GM18519 (cell line): Measurements from ENCODE around the gene CLASP2.
"Not testable (repeated sequence)": the region's sequence is repeated elsewhere in the genome, so short reads cannot be mapped to it uniquely, and the experiment has no call there.

ENCODE experiments used
- ATAC-seq: cut with Tn5 transposase; IDR thresholded peaks from one replicate; pipeline ENCODE4 v1.9.1; 2021; ENCODE audit warnings: mild to moderate bottlenecking, moderate library complexity; ENCODE audit not compliant: unreplicated experiment, low FRiP score

Gene CLASP2

GRCh38 chr3:33717866-33718594 is at the start of gene CLASP2:
Gene CLASP2 (minus strand): TSS chr3:33718254. CDS start chr3:33718002, 252 bp downstream.
- peak; percentile 87 for ATAC-seq

DNA sequence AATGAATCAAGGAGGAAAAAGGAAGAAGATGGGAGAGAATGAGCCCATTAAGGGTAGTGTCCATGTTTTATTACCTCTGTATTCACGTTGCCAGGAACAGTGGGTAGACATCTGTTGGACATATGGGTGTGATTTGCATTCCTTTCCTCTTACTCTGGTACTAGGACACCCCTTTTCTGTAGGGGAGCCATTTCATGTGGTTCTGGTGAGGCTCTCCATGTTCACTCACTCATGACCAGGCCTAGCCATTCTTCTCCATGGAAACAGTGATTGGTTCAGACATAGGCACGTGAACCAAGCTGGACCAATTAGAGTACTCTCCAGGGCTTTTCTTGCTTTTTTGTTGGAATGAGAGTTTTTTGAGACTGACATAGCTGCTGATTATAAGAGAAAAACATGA is 40.8 kb upstream of the CLASP2 start:
- ATAC-seq = no peak

DNA sequence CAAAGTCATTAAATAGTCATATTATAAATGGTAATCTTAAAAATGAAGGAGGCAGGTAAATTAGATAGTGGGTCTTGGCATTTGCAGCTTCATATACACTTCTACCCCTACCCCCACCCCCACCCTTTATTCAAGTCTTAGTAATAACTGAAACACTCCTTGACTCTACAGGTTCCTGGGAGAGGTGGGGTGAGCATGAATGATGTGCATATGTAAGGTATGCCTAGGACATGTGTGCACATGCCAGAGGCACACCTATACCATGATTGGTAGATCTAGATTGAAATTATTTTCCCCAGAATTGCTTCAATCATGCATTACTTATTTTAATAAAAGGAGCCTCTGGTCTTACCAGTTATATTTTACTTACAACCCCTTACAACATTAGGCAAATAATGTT is 40.2 kb upstream of the CLASP2 start:
- no peak for ATAC-seq

DNA sequence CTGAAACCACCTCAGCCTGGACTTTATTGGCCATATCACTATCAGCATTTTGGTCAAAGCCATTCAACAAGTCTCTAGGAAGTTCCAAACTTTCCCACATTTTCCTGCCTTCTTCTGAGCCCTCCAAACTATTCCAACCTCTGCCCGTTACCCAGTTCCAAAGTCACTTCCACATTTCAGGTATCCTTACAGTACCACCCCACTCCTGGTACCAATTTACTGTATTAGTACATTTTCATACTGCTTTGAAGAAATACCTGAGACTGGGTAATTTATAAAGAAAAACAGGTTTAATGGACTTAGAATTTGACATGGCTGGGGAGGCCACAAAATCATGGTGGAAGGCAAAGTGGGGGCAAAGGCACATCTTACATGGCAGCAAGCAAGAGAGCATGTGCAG is 36.3 kb upstream of the CLASP2 start:
- not testable (repeated sequence) for ATAC-seq

DNA sequence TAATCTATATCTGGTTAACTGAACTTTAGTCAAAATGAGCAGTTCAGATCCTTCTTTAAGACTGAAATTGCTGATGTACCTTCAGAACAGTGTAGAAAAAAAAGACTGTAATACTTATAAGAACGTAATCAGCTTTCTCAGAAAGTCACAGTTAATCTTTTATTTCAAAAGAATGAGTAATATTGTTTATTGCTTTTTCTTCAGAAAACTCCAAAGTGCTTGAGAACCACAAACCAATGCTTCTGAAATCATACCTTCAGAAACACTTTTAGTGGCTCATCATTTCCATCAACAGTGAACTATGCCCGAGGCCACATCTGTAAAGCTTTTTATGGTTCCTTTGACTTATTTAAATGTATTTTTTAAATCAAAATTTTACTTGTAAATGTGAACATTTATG is 33.3 kb upstream of the CLASP2 start:
- no peak for ATAC-seq

- no peak for ATAC-seq
Observed at GRCh38 chr3:33750211-33750548, 32.1 kb upstream of the CLASP2 start.

GRCh38 chr3:33749546-33750210 is 31.6 kb upstream of the CLASP2 start:
- ATAC-seq = no peak

DNA sequence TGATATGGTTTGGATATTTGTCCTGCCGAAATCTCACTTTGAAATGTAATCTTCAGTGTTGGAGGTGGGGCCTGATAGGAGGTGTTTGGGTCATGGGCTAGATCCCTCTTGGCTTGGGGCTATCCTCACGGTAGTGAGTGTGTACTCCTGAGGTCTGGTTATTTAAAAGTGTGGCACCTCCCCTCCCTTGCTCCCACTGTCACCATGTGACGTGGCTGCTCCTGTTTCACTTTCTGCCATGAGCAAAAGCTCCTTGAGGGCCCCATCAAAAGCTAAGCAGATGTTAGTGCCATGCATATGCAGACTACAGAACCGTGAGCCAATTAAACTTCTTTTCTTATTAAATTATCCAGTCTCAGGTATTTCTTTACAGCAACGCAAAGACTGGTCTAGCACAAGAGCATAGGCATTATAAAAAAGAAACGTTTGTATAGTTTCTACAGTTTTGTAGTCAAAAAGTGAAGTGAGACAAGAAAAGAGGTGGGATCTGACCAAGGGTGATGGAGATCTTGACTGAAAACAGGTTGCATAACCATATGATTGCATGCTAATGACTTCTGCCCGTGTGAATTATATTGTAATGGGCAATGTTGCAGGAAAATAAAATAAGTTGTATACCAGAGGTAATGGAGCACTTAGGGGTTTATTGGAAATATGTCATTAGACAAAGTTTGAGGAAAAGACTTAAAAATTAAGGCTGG is 28.5 kb upstream of the CLASP2 start:
- no peak for ATAC-seq

DNA sequence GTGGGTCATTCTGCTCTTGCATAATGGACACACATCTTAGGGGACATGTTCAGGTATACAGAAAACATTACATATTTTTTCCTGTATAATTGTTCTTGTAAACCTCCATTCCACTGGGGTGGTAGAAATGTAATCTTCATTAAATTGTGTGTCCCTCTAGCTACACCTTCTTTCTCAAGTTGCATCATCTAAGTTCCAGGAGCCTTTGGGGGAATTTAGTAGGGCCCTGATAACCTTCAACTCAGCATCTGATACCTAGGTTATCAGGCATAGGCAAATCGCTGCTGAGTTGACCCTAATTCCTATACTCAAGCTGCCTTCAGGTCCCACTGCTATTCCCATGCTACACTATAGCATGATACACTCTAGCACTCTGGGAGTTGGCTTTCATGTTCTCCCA is 19.1 kb upstream of the CLASP2 start:
- ATAC-seq = no peak

- ATAC-seq = no peak
Observed at GRCh38 chr3:33732394-33732793, 14.3 kb upstream of the CLASP2 start.

DNA sequence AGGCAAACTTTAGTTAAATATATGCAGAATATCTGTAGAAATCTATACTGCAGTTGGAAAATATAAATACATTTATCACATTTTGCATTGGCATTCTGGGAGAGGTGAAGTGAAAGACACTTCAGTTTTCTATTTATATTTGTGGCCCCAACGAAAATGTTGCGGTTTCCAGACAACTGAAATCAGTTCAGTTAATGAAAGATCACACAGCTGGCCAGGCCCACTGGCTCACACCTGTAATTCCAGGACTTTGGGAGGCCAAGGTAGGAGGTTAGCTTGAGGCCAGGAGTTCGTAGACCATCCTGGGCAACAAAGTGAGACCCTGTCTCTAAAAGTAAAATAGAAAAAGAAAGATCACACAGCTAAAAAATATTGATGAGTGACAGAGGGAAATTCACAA is 11.9 kb upstream of the CLASP2 start:
- no peak for ATAC-seq

GRCh38 chr3:33724256-33724655 is 6.2 kb upstream of the CLASP2 start:
- no peak for ATAC-seq

- ATAC-seq = no peak
Observed at GRCh38 chr3:33722626-33723370, 4.7 kb upstream of the CLASP2 start.

GRCh38 chr3:33722191-33722590 is 4.1 kb upstream of the CLASP2 start:
- ATAC-seq = no peak

DNA sequence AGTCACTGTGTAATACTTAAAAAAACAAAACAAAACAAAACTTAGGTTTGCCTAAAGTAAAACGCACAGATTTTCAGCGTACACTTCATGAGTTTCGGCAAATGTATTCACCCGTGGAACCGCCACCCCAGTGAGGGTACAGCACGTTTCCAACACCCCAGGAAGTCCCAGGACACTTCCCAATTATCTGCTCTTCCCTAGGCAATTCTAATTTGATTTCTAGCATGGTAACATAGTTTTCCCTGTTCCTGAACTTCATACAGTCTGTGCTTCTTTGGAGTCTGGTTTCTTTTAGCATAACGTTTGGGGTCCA is 497 bp upstream of the CLASP2 start:
- no peak for ATAC-seq

GRCh38 chr3:33717616-33717865 is 513 bp downstream of the CLASP2 start:
- ATAC-seq = peak; percentile 42

DNA sequence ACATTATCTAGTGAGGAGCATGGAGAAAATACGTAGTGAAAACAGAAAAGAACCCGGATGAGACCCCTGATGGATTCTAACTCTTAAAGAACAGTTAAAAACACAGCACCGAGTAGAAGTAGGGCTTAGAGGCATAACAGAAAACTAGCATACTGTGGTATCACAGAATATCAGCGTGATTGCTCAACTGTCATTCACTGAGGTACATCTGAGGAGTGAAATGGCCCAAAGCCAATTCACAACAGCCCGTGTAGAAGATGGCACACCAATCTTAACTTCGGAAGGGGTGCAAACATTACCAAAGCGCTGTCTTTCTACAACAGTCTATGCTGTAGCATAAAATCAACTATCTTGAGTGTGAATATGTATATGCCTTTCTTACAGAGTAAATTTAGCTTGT is 1.8 kb downstream of the CLASP2 start:
- ATAC-seq = no peak

DNA sequence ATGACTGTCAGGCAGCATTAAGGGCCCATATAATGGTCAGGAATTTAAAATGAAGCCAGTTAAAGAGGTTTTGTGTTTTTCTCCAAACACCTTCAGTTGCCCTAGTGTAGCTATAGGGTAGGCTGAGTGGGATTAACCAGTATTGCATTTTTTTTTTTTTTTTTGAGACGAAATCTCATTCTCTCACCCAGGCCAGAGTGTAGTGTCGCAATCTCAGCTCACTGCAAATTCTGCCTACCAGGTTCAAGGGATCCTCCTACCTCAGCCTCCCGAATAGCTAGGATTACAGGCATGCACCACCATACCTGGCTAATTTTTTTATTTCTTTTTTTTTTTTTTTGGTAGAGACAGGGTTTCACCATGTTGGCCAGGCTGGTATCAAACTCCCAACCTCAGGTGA is 7.0 kb downstream of the CLASP2 start:
- no peak for ATAC-seq

GRCh38 chr3:33706056-33706455 is 12.0 kb downstream of the CLASP2 start:
- ATAC-seq = no peak

DNA sequence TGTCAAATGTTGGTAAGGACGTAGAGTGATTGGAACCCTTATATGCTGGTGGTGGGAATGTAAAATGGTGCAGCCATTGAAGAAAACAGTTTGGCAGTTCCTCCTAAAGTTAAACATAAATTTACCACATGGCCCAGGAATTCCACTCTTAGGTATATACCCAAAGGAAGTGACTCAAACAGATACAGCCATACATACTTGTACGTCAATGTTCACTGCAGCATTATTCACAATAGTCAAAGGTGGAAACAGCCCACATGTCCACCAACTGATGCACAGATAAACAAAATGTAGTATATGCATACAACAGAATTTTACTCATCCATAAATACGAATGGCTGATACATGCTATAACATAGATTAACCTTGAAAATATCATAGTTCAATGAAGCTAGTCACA is 13.2 kb downstream of the CLASP2 start:
- ATAC-seq = no peak

DNA sequence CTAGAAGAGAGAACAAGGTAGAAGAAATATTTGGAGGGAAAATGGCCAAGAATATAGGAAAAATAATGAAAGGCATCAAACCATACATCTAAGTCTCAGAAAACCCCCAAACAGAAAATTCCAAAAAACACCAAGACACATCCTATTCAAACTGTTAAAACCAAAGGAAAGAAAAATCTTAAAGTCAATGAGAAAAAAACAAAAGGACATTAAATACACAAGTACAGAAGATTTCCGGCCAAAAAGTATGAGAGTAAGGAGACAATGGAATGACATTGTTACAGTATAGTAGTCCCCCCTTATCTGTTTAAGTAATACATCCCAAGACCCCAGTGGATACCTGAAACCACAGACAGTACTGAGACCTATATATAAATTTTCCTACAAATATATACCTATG is 18.8 kb downstream of the CLASP2 start:
- no peak for ATAC-seq

DNA sequence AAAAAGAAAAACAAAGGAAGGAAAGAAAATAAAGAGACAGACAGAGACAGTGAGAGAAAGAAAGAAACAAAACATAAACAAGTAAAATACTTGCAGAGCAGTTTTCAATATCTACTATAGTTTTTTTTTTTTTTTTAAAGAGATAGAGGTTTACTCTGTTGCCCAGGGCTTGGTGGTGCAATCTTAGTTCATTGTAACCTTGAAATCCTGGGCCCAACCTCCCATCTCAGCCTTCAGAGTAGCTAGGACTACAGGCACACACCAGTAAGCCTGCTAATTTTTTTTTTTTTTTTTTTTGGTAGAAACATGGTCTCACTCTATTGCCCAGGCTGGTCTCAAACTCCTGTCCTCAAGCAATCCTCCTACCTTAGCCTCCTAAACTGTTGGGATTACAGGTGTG is 23.1 kb downstream of the CLASP2 start:
- ATAC-seq = no peak
